RWPE2 (cell line): ENCODE results near the gene UST.

Experiments
- ATAC-seq: fragments of 200-7000 bp; cut with Tn5 transposase; 3 replicates; pipeline ENCODE4 v1.9.1; 2021; ENCODE audit warnings: low read depth
- DNase-seq: peaks from one replicate; pipeline ENCODE4 v3.0.0-alpha.2; 2020; ENCODE audit warnings: low spot score
- H3K27ac ChIP-seq: fragments of 450-650 bp; 2 replicates; pipeline ENCODE4 v1.5.1; 2017; ENCODE audit warnings: mild to moderate bottlenecking; ENCODE audit not compliant: poor library complexity, severe bottlenecking
- H3K27me3 ChIP-seq: fragments of 250-450 bp; sonication (Bioruptor Pico); 2 replicates; pipeline ENCODE4 v1.5.1; 2021; ENCODE audit warnings: mild to moderate bottlenecking, moderate library complexity; ENCODE audit not compliant: insufficient read depth, poor library complexity, severe bottlenecking
- H3K36me3 ChIP-seq: fragments of 250-450 bp; sonication (Bioruptor Pico); 2 replicates; pipeline ENCODE4 v1.5.1; 2020; ENCODE audit warnings: low read depth, mild to moderate bottlenecking, moderate library complexity
- H3K4me1 ChIP-seq: fragments of 250-450 bp; sonication (Bioruptor Pico); 2 replicates; pipeline ENCODE4 v1.5.1; 2021; ENCODE audit warnings: mild to moderate bottlenecking, moderate library complexity; ENCODE audit not compliant: insufficient read depth, poor library complexity, severe bottlenecking
- H3K4me3 ChIP-seq: fragments of 250-450 bp; sonication (Bioruptor Pico); 2 replicates; pipeline ENCODE4 v1.5.1; 2021; ENCODE audit warnings: mild to moderate bottlenecking, moderate library complexity; ENCODE audit not compliant: severe bottlenecking
- H3K9me3 ChIP-seq: fragments of 250-450 bp; sonication (Bioruptor Pico); 2 replicates; pipeline ENCODE4 v1.5.1; 2021; ENCODE audit warnings: mild to moderate bottlenecking, moderate library complexity; ENCODE audit not compliant: severe bottlenecking
- CTCF ChIP-seq: fragments of 450-650 bp; IDR thresholded peaks from one replicate; pipeline ENCODE4 v1.5.1; 2017; ENCODE audit warnings: mild to moderate bottlenecking, moderate library complexity; ENCODE audit not compliant: poor library complexity, severe bottlenecking

Gene UST

GRCh38 chr6:148867862-148868261, 121.0 kb downstream of the UST start:
- DNase-seq (no peak), ATAC-seq (peak; percentile 42; the same call in 1 of the 3 replicates)
- Histone ChIP-seq H3K27me3 (no peaks in the 10 kb centered on the region), H3K4me3 (no peak overlapping the region), H3K4me1 (peaks cover 30% of the 10 kb centered on the region), H3K9me3 (no peaks in the 10 kb centered on the region), H3K27ac (peak overlapping the region; percentile 72), H3K36me3 (no peaks in the 10 kb centered on the region)
- TF ChIP-seq CTCF: no peak

- Histone ChIP-seq H3K27me3 (no peaks in the 10 kb centered on the region), H3K4me1 (peaks cover 30% of the 10 kb centered on the region), H3K9me3 (no peaks in the 10 kb centered on the region), H3K36me3 (no peaks in the 10 kb centered on the region), H3K27ac (peak overlapping the region; percentile 72), H3K4me3 (no peak overlapping the region)
- no peak for DNase-seq
- TF ChIP-seq CTCF: no peak
- peak; percentile 67 for ATAC-seq
Observed at GRCh38 chr6:148868314-148868713, 121.5 kb downstream of the UST start.

- no peak for TF ChIP-seq CTCF
- DNase-seq (no peak), ATAC-seq (no peak)
- Histone ChIP-seq H3K36me3 (no peaks in the 10 kb centered on the region), H3K9me3 (no peaks in the 10 kb centered on the region), H3K27ac (peak overlapping the region; percentile 72), H3K4me1 (peaks cover 30% of the 10 kb centered on the region), H3K27me3 (no peaks in the 10 kb centered on the region), H3K4me3 (no peak overlapping the region)
Observed at GRCh38 chr6:148868901-148869300, 122.1 kb downstream of the UST start.

GRCh38 chr6:148869585-148869984, 122.8 kb downstream of the UST start:
- DNase-seq (peak; percentile 82), ATAC-seq (peak; percentile 91)
- H3K27me3 ChIP-seq: no peaks in the 10 kb centered on the region
- no peaks in the 10 kb centered on the region for H3K36me3 ChIP-seq
- no peak for TF ChIP-seq CTCF
- no peak overlapping the region for H3K4me3 ChIP-seq
- H3K4me1 ChIP-seq: peaks cover 36% of the 10 kb centered on the region
- no peaks in the 10 kb centered on the region for H3K9me3 ChIP-seq
- peak overlapping the region; percentile 72 for H3K27ac ChIP-seq

GRCh38 chr6:148873154-148873553, 126.3 kb downstream of the UST start:
- no peaks in the 10 kb centered on the region for H3K9me3 ChIP-seq
- peaks cover 34% of the 10 kb centered on the region for H3K4me1 ChIP-seq
- no peaks in the 10 kb centered on the region for H3K36me3 ChIP-seq
- no peak overlapping the region for H3K27ac ChIP-seq
- DNase-seq: no peak
- no peak for ATAC-seq
- no peak for TF ChIP-seq CTCF
- no peak overlapping the region for H3K4me3 ChIP-seq
- H3K27me3 ChIP-seq: no peaks in the 10 kb centered on the region
